HL-60 (cell line): ENCODE measurements around the gene OR5K4.

ENCODE experiments used
- GABPA ChIP-seq: IDR thresholded peaks from 2 replicates; pipeline ENCODE4 v1.6.1; 2012; ENCODE audit warnings: low read depth
- POLR2AphosphoS5 ChIP-seq: IDR thresholded peaks from 2 replicates; pipeline ENCODE4 v1.6.1; 2012; ENCODE audit warnings: low read depth
- SPI1 ChIP-seq: IDR thresholded peaks from 2 replicates; pipeline ENCODE4 v1.6.1; 2012; ENCODE audit warnings: low read depth, mild to moderate bottlenecking, borderline replicate concordance
- TF ChIP-seq, protein P1 (sequence below): IDR thresholded peaks from one replicate; pipeline ENCODE4 v1.5.1; 2011; ENCODE audit warnings: low read length, control low read depth, inconsistent platforms; ENCODE audit not compliant: insufficient read depth
- TF ChIP-seq, protein P2 (sequence below): IDR thresholded peaks from 2 replicates; pipeline ENCODE4 v1.6.1; 2012; ENCODE audit warnings: low read depth; ENCODE audit not compliant: insufficient replicate concordance

DNA sequence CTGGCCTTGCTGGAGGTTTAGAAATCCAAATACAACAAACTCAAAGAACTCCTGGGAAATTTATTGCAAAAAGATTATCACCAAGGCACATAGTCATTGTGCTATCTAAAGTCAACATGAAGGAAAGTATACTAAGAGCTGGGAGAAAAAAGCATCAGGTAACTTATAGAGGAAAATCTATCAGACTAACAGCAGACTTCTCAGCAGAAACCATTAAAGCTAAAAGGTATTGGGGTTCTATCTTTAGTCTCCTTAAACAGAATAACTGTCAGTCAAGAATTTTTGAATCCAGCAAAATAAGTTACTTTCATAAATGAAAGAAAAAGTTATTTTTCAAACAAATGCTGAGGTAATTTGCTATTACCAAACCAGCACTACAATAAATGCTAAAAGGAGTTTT is 44.9 kb downstream of the OR5K4 start:
- TF ChIP-seq, protein P1, sequence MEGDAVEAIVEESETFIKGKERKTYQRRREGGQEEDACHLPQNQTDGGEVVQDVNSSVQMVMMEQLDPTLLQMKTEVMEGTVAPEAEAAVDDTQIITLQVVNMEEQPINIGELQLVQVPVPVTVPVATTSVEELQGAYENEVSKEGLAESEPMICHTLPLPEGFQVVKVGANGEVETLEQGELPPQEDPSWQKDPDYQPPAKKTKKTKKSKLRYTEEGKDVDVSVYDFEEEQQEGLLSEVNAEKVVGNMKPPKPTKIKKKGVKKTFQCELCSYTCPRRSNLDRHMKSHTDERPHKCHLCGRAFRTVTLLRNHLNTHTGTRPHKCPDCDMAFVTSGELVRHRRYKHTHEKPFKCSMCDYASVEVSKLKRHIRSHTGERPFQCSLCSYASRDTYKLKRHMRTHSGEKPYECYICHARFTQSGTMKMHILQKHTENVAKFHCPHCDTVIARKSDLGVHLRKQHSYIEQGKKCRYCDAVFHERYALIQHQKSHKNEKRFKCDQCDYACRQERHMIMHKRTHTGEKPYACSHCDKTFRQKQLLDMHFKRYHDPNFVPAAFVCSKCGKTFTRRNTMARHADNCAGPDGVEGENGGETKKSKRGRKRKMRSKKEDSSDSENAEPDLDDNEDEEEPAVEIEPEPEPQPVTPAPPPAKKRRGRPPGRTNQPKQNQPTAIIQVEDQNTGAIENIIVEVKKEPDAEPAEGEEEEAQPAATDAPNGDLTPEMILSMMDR: no peak
- TF ChIP-seq, protein P2, sequence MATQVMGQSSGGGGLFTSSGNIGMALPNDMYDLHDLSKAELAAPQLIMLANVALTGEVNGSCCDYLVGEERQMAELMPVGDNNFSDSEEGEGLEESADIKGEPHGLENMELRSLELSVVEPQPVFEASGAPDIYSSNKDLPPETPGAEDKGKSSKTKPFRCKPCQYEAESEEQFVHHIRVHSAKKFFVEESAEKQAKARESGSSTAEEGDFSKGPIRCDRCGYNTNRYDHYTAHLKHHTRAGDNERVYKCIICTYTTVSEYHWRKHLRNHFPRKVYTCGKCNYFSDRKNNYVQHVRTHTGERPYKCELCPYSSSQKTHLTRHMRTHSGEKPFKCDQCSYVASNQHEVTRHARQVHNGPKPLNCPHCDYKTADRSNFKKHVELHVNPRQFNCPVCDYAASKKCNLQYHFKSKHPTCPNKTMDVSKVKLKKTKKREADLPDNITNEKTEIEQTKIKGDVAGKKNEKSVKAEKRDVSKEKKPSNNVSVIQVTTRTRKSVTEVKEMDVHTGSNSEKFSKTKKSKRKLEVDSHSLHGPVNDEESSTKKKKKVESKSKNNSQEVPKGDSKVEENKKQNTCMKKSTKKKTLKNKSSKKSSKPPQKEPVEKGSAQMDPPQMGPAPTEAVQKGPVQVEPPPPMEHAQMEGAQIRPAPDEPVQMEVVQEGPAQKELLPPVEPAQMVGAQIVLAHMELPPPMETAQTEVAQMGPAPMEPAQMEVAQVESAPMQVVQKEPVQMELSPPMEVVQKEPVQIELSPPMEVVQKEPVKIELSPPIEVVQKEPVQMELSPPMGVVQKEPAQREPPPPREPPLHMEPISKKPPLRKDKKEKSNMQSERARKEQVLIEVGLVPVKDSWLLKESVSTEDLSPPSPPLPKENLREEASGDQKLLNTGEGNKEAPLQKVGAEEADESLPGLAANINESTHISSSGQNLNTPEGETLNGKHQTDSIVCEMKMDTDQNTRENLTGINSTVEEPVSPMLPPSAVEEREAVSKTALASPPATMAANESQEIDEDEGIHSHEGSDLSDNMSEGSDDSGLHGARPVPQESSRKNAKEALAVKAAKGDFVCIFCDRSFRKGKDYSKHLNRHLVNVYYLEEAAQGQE: no peak
- TF ChIP-seq POLR2AphosphoS5 (no peak), SPI1 (no peak), GABPA (no peak)
